Measurements from ENCODE around the gene RAI1. TPM values are rescaled to one million over a fixed set of nuclear protein-coding genes. Genes with fewer than 3 reads are reported as not detected.

The RAI1 gene
- total RNA-seq, 2 experiments from 2014 or later = 10.5 to 11.0 TPM

GRCh38 chr17:17774009-17774881, 93.0 kb downstream of the RAI1 start:
- Mint-ChIP-seq H3K4me1 (ENCODE audit: low read depth) (peaks cover 5% of the 10 kb centered on the region), H3K27ac (no peak overlapping the region), H3K9me3 (no peaks in the 10 kb centered on the region), H3K36me3 (no peaks in the 10 kb centered on the region), H3K4me3 (no peak overlapping the region), H3K27me3 (no peaks in the 10 kb centered on the region)
- POLR2A ChIA-PET = interaction anchor here (1.2 kb wide), 1 partner anchor 19 kb away, joined by 4 read pairs; no protein-coding TSS in a partner anchor
- CTCF ChIA-PET = interaction anchor here (1.2 to 1.3 kb wide), 2 partner anchors 10 to 92 kb away, joined by 4 read pairs; no protein-coding TSS in a partner anchor
- peak; percentile 48 for DNase-seq
- intact Hi-C loops (cut with micrococcal nuclease) = no loop called here

GRCh38 chr17:17776889-17777288, 95.6 kb downstream of the RAI1 start:
- Mint-ChIP-seq H3K27me3 (no peaks in the 10 kb centered on the region), H3K9me3 (no peaks in the 10 kb centered on the region), H3K36me3 (no peaks in the 10 kb centered on the region), H3K27ac (no peak overlapping the region), H3K4me1 (ENCODE audit: low read depth) (peaks cover 5% of the 10 kb centered on the region), H3K4me3 (no peak overlapping the region)
- CTCF ChIA-PET = interaction anchor here (1.4 kb wide), 1 partner anchor 142 kb away, joined by 4 read pairs; no protein-coding TSS in a partner anchor
- POLR2A ChIA-PET = no interaction called here
- intact Hi-C loops (cut with micrococcal nuclease) = no loop called here
- no peak for DNase-seq

- intact Hi-C loops (cut with micrococcal nuclease) = no loop called here
- Mint-ChIP-seq H3K27ac (no peak overlapping the region), H3K36me3 (no peaks in the 10 kb centered on the region), H3K4me1 (ENCODE audit: low read depth) (peaks cover 5% of the 10 kb centered on the region), H3K27me3 (no peaks in the 10 kb centered on the region), H3K4me3 (no peak overlapping the region), H3K9me3 (no peaks in the 10 kb centered on the region)
- DNase-seq = no peak
- CTCF ChIA-PET = interaction anchor here (1.1 to 1.2 kb wide), 2 partner anchors 33 to 98 kb away, joined by 3 read pairs; no protein-coding TSS in a partner anchor
- POLR2A ChIA-PET = no interaction called here
These were observed 97.2 kb downstream of the RAI1 start for GRCh38 chr17:17778308-17779014.

GRCh38 chr17:17779015-17779611, 97.9 kb downstream of the RAI1 start:
- no peak overlapping the region for H3K4me3 Mint-ChIP-seq
- CTCF ChIA-PET = interaction anchor here (1.0 to 1.1 kb wide), 2 partner anchors 70 to 99 kb away, joined by 3 read pairs; no protein-coding TSS in a partner anchor

GRCh38 chr17:17780922-17781590, 99.8 kb downstream of the RAI1 start:
- H3K4me3 Mint-ChIP-seq = no peak overlapping the region
- POLR2A ChIA-PET = no interaction called here
- intact Hi-C loops (cut with micrococcal nuclease) = loop anchor here (5.0 kb wide), 2 partner anchors 54 to 99 kb away; partner anchors contain the start of gene RAI1
- no peak for DNase-seq
- CTCF ChIA-PET = no interaction called here
- H3K27ac Mint-ChIP-seq = no peak overlapping the region
- H3K27me3 Mint-ChIP-seq = no peaks in the 10 kb centered on the region
- H3K36me3 Mint-ChIP-seq = no peaks in the 10 kb centered on the region
- no peaks in the 10 kb centered on the region for H3K9me3 Mint-ChIP-seq
- H3K4me1 Mint-ChIP-seq (ENCODE audit: low read depth) = peaks cover 7% of the 10 kb centered on the region

More at GRCh38 chr17:17779015-17779611, 97.9 kb downstream of the RAI1 start:
- Mint-ChIP-seq H3K9me3 (no peaks in the 10 kb centered on the region), H3K4me1 (ENCODE audit: low read depth) (peaks cover 3% of the 10 kb centered on the region), H3K27me3 (no peaks in the 10 kb centered on the region), H3K27ac (no peak overlapping the region), H3K36me3 (no peaks in the 10 kb centered on the region)
- POLR2A ChIA-PET = no interaction called here
- DNase-seq = no peak
- intact Hi-C loops (cut with micrococcal nuclease) = no loop called here

- Mint-ChIP-seq H3K4me1 (ENCODE audit: low read depth) (peaks cover 7% of the 10 kb centered on the region), H3K4me3 (peak overlapping the region; percentile 45), H3K27ac (no peak overlapping the region), H3K9me3 (no peaks in the 10 kb centered on the region), H3K36me3 (no peaks in the 10 kb centered on the region), H3K27me3 (no peaks in the 10 kb centered on the region)
- POLR2A ChIA-PET = no interaction called here
- CTCF ChIA-PET = interaction anchor here (1.1 kb wide), 1 partner anchor 137 kb away, joined by 3 read pairs; no protein-coding TSS in a partner anchor
- intact Hi-C loops (cut with micrococcal nuclease) = loop anchor here (5.0 kb wide), 2 partner anchors 55 to 100 kb away; partner anchors contain the start of gene RAI1
- DNase-seq = peak; percentile 46
These were observed 100.6 kb downstream of the RAI1 start for GRCh38 chr17:17781591-17782496.

- Mint-ChIP-seq H3K9me3 (no peaks in the 10 kb centered on the region), H3K4me3 (peak overlapping the region; percentile 67), H3K27ac (no peak overlapping the region), H3K4me1 (ENCODE audit: low read depth) (peaks cover 7% of the 10 kb centered on the region), H3K36me3 (no peaks in the 10 kb centered on the region), H3K27me3 (no peaks in the 10 kb centered on the region)
- ChIA-PET CTCF (interaction anchor here (1.1 kb wide), 1 partner anchor 136 kb away, joined by 3 read pairs; no protein-coding TSS in a partner anchor), POLR2A (no interaction called here)
- DNase-seq = no peak
- intact Hi-C loops (cut with micrococcal nuclease) = loop anchor here (1.0 to 5.0 kb wide), 3 partner anchors 10 to 100 kb away; partner anchors contain the start of gene RAI1
These were observed 101.4 kb downstream of the RAI1 start for GRCh38 chr17:17782523-17783115.

GRCh38 chr17:17783116-17783824, 102.0 kb downstream of the RAI1 start:
- Mint-ChIP-seq H3K4me1 (ENCODE audit: low read depth) (peaks cover 7% of the 10 kb centered on the region), H3K4me3 (peak overlapping the region; percentile 67), H3K9me3 (no peaks in the 10 kb centered on the region), H3K27me3 (no peaks in the 10 kb centered on the region), H3K36me3 (no peaks in the 10 kb centered on the region), H3K27ac (no peak overlapping the region)
- ChIA-PET CTCF (interaction anchor here (1.1 kb wide), 1 partner anchor 136 kb away, joined by 3 read pairs; no protein-coding TSS in a partner anchor), POLR2A (no interaction called here)
- DNase-seq = peak; percentile 75
- intact Hi-C loops (cut with micrococcal nuclease) = loop anchor here (1.0 to 5.0 kb wide), 3 partner anchors 9 to 101 kb away; partner anchors contain the start of gene RAI1

GRCh38 chr17:17783825-17784656, 102.8 kb downstream of the RAI1 start:
- Mint-ChIP-seq H3K36me3 (no peaks in the 10 kb centered on the region), H3K4me1 (ENCODE audit: low read depth) (peaks cover 7% of the 10 kb centered on the region), H3K27ac (no peak overlapping the region), H3K4me3 (peak overlapping the region; percentile 55), H3K27me3 (no peaks in the 10 kb centered on the region), H3K9me3 (no peaks in the 10 kb centered on the region)
- ChIA-PET CTCF (interaction anchor here (1.1 to 1.4 kb wide), 2 partner anchors 9 to 20 kb away, joined by 3 to 4 read pairs; no protein-coding TSS in a partner anchor), POLR2A (no interaction called here)
- intact Hi-C loops (cut with micrococcal nuclease) = loop anchor here (1.0 to 5.0 kb wide), 4 partner anchors 8 to 102 kb away; partner anchors contain the start of gene RAI1
- DNase-seq = peak; percentile 30

Data from activated CD4-positive, alpha-beta memory T cell treated with anti-CD3 and anti-CD28 coated beads for 36 hours (primary cell).